SK-N-SH treated with all-trans-retinoic acid at 6 μM for 48 hours (cell line): ENCODE measurements around the gene TSPYL4.

ENCODE experiments used
- BACH2 ChIP-seq: fragments of 250-450 bp; sonication (Bioruptor Pico); IDR thresholded peaks from 2 replicates; pipeline ENCODE4 v1.9.0; 2021; ENCODE audit warnings: mild to moderate bottlenecking, borderline replicate concordance
- GLIS3 ChIP-seq: fragments of 250-450 bp; sonication (Bioruptor Pico); IDR thresholded peaks from 2 replicates; pipeline ENCODE4 v1.5.0; 2020; ENCODE audit warnings: mild to moderate bottlenecking, moderate library complexity
- ISL1 ChIP-seq: fragments of 250-450 bp; sonication (Bioruptor Pico); IDR thresholded peaks from 2 replicates; pipeline ENCODE4 v2.1.2; 2022; ENCODE audit warnings: mild to moderate bottlenecking, moderate library complexity
- OSR1 ChIP-seq: fragments of 250-450 bp; sonication (Bioruptor Pico); IDR thresholded peaks from 2 replicates; pipeline ENCODE4 v1.8.0; 2022; ENCODE audit warnings: moderate library complexity, mild to moderate bottlenecking, inconsistent platforms
- POU6F1 ChIP-seq: fragments of 250-450 bp; sonication (Bioruptor Pico); IDR thresholded peaks from 2 replicates; pipeline ENCODE4 v1.8.0; 2021; ENCODE audit warnings: low read depth, mild to moderate bottlenecking, moderate library complexity, borderline replicate concordance
- PPARA ChIP-seq: fragments of 250-450 bp; sonication (Bioruptor Pico); IDR thresholded peaks from 2 replicates; pipeline ENCODE4 v1.5.0; 2020; ENCODE audit warnings: mild to moderate bottlenecking, borderline replicate concordance
- TCF4 ChIP-seq: fragments of 250-450 bp; sonication (Bioruptor Pico); IDR thresholded peaks from 2 replicates; pipeline ENCODE4 v1.8.0; 2021; ENCODE audit warnings: mild to moderate bottlenecking, moderate library complexity, borderline replicate concordance
- TOX ChIP-seq: fragments of 250-450 bp; sonication (Bioruptor Pico); IDR thresholded peaks from 2 replicates; pipeline ENCODE4 v1.8.0; 2021; ENCODE audit warnings: mild to moderate bottlenecking, moderate library complexity, borderline replicate concordance
- ZC3H10 ChIP-seq: fragments of 250-450 bp; sonication (Bioruptor Pico); IDR thresholded peaks from 2 replicates; pipeline ENCODE4 v1.5.1; 2021; ENCODE audit warnings: mild to moderate bottlenecking, moderate library complexity
- ZFP3 ChIP-seq: fragments of 250-450 bp; sonication (Bioruptor Pico); IDR thresholded peaks from 2 replicates; pipeline ENCODE4 v1.5.0; 2020; ENCODE audit warnings: mild to moderate bottlenecking, moderate library complexity
- ZFP30 ChIP-seq: fragments of 450-650 bp; formaldehyde crosslinking; IDR thresholded peaks from 2 replicates; pipeline ENCODE4 v1.5.0; 2022; ENCODE audit warnings: mild to moderate bottlenecking, moderate library complexity
- ZNF70 ChIP-seq: fragments of 450-650 bp; formaldehyde crosslinking; IDR thresholded peaks from 2 replicates; pipeline ENCODE4 v1.5.0; 2020; ENCODE audit warnings: mild to moderate bottlenecking, moderate library complexity
- TF ChIP-seq, protein P1 (sequence below): fragments of 250-450 bp; sonication (Bioruptor Pico); IDR thresholded peaks from 2 replicates; pipeline ENCODE4 v1.8.0; 2020; ENCODE audit warnings: mild to moderate bottlenecking, moderate library complexity, borderline replicate concordance
- TF ChIP-seq, protein P2 (sequence below): fragments of 250-450 bp; sonication (Bioruptor Pico); IDR thresholded peaks from 2 replicates; pipeline ENCODE4 v1.5.1; 2020; ENCODE audit warnings: low read depth, mild to moderate bottlenecking, moderate library complexity

- TF ChIP-seq POU6F1: no peak
- TF ChIP-seq ISL1 (CRISPR knock-in tag): no peak
- TF ChIP-seq BACH2: no peak
- TF ChIP-seq, protein P1, sequence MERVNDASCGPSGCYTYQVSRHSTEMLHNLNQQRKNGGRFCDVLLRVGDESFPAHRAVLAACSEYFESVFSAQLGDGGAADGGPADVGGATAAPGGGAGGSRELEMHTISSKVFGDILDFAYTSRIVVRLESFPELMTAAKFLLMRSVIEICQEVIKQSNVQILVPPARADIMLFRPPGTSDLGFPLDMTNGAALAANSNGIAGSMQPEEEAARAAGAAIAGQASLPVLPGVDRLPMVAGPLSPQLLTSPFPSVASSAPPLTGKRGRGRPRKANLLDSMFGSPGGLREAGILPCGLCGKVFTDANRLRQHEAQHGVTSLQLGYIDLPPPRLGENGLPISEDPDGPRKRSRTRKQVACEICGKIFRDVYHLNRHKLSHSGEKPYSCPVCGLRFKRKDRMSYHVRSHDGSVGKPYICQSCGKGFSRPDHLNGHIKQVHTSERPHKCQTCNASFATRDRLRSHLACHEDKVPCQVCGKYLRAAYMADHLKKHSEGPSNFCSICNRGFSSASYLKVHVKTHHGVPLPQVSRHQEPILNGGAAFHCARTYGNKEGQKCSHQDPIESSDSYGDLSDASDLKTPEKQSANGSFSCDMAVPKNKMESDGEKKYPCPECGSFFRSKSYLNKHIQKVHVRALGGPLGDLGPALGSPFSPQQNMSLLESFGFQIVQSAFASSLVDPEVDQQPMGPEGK: no peak
- TF ChIP-seq ZFP30: no peak
- TF ChIP-seq, protein P2, sequence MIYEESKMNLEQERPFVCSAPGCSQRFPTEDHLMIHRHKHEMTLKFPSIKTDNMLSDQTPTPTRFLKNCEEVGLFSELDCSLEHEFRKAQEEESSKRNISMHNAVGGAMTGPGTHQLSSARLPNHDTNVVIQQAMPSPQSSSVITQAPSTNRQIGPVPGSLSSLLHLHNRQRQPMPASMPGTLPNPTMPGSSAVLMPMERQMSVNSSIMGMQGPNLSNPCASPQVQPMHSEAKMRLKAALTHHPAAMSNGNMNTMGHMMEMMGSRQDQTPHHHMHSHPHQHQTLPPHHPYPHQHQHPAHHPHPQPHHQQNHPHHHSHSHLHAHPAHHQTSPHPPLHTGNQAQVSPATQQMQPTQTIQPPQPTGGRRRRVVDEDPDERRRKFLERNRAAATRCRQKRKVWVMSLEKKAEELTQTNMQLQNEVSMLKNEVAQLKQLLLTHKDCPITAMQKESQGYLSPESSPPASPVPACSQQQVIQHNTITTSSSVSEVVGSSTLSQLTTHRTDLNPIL (CRISPR knock-in tag): no peak
- TF ChIP-seq TOX (CRISPR knock-in tag): no peak
- TF ChIP-seq ZC3H10 (CRISPR knock-in tag): no peak
- no peak for TF ChIP-seq TCF4
- TF ChIP-seq ZNF70: no peak
- TF ChIP-seq ZFP3 (CRISPR knock-in tag): no peak
- no peak for TF ChIP-seq PPARA (CRISPR knock-in tag)
- TF ChIP-seq OSR1 (CRISPR knock-in tag): no peak
- no peak for TF ChIP-seq GLIS3
These were observed 729 bp downstream of the TSPYL4 start for GRCh38 chr6:116253188-116253504.
